Hematopoietic multipotent progenitor cell treated with erythropoietin and hydrocortisone succinate and interleukin-3 and kit ligand, for 8 days (in vitro differentiated cells): ENCODE results near the gene SLCO3A1.

ENCODE experiments used
- DNase-seq: peaks from one replicate; pipeline ENCODE4 v3.0.0-alpha.2; 2015

The SLCO3A1 gene

GRCh38 chr15:92011611-92012367, 158.3 kb downstream of the SLCO3A1 start:
- no peak for DNase-seq

GRCh38 chr15:92012368-92012629, 158.8 kb downstream of the SLCO3A1 start:
- no peak for DNase-seq

- no peak for DNase-seq
These were observed 159.4 kb downstream of the SLCO3A1 start for GRCh38 chr15:92012881-92013280.

- no peak for DNase-seq
These were observed 160.9 kb downstream of the SLCO3A1 start for GRCh38 chr15:92014281-92015030.

- DNase-seq, result no peak
These were observed 164.5 kb downstream of the SLCO3A1 start for GRCh38 chr15:92017882-92018534.

- no peak for DNase-seq
These were observed 165.2 kb downstream of the SLCO3A1 start for GRCh38 chr15:92018535-92019239.

GRCh38 chr15:92019706-92020105, 166.2 kb downstream of the SLCO3A1 start:
- DNase-seq, result no peak

- no peak for DNase-seq
These were observed 166.7 kb downstream of the SLCO3A1 start for GRCh38 chr15:92020207-92020606.

- DNase-seq, result no peak
These were observed 167.3 kb downstream of the SLCO3A1 start for GRCh38 chr15:92020804-92021203.

- DNase-seq, result no peak
These were observed 168.3 kb downstream of the SLCO3A1 start for GRCh38 chr15:92021792-92022191.

GRCh38 chr15:92023965-92024364, 170.5 kb downstream of the SLCO3A1 start:
- DNase-seq, result no peak

GRCh38 chr15:92025706-92026270, 172.3 kb downstream of the SLCO3A1 start:
- no peak for DNase-seq

- no peak for DNase-seq
These were observed 174.8 kb downstream of the SLCO3A1 start for GRCh38 chr15:92028389-92028724.

GRCh38 chr15:92029767-92030166, 176.3 kb downstream of the SLCO3A1 start:
- no peak for DNase-seq

GRCh38 chr15:92033314-92033713, 179.8 kb downstream of the SLCO3A1 start:
- DNase-seq, result no peak

- no peak for DNase-seq
These were observed 180.2 kb downstream of the SLCO3A1 start for GRCh38 chr15:92033723-92034122.

GRCh38 chr15:92034227-92034626, 180.7 kb downstream of the SLCO3A1 start:
- DNase-seq, result no peak

- DNase-seq, result no peak
These were observed 182.0 kb downstream of the SLCO3A1 start for GRCh38 chr15:92035551-92035950.

- no peak for DNase-seq
These were observed 182.5 kb downstream of the SLCO3A1 start for GRCh38 chr15:92035961-92036360.

- no peak for DNase-seq
These were observed 184.0 kb downstream of the SLCO3A1 start for GRCh38 chr15:92037491-92037890.

GRCh38 chr15:92040350-92040749, 186.8 kb downstream of the SLCO3A1 start:
- DNase-seq, result no peak

GRCh38 chr15:92041371-92041770, 187.9 kb downstream of the SLCO3A1 start:
- no peak for DNase-seq

GRCh38 chr15:92043283-92043682, 189.8 kb downstream of the SLCO3A1 start:
- DNase-seq, result no peak
